PFSK-1 (cell line): ENCODE measurements around the gene TUBA4B.

Experiments
- FOXP2 ChIP-seq: optimal IDR thresholded peaks from 2 replicates; pipeline ENCODE3; 2011; ENCODE audit warnings: borderline replicate concordance, control low read depth, inconsistent platforms; ENCODE audit not compliant: insufficient read depth; ENCODE audit errors: extremely low read length, extremely low read depth
- POLR2AphosphoS5 ChIP-seq: IDR thresholded peaks from 2 replicates; pipeline ENCODE4 v1.6.1; 2012; ENCODE audit warnings: low read depth, mild to moderate bottlenecking, control low read depth, low read length, moderate library complexity
- REST ChIP-seq, 2 experiments: IDR thresholded peaks; 2 replicates each; pipeline versions ENCODE4 v1.6.1 to v1.8.0; 2011 to 2012; ENCODE audit warnings: low read depth in 2 of 2, low read length in 2 of 2, control low read depth in 1 of 2, inconsistent platforms in 1 of 2, mild to moderate bottlenecking in 1 of 2, moderate library complexity in 1 of 2; ENCODE audit not compliant: insufficient read depth in 1 of 2
- SIN3A ChIP-seq: IDR thresholded peaks from 2 replicates; pipeline ENCODE4 v1.6.1; 2012; ENCODE audit warnings: mild to moderate bottlenecking, low read length, moderate library complexity, borderline replicate concordance; ENCODE audit not compliant: insufficient read depth
- TAF1 ChIP-seq: IDR thresholded peaks from 2 replicates; pipeline ENCODE4 v1.6.1; 2012; ENCODE audit warnings: low read length, control low read depth, borderline replicate concordance; ENCODE audit not compliant: insufficient read depth

DNA sequence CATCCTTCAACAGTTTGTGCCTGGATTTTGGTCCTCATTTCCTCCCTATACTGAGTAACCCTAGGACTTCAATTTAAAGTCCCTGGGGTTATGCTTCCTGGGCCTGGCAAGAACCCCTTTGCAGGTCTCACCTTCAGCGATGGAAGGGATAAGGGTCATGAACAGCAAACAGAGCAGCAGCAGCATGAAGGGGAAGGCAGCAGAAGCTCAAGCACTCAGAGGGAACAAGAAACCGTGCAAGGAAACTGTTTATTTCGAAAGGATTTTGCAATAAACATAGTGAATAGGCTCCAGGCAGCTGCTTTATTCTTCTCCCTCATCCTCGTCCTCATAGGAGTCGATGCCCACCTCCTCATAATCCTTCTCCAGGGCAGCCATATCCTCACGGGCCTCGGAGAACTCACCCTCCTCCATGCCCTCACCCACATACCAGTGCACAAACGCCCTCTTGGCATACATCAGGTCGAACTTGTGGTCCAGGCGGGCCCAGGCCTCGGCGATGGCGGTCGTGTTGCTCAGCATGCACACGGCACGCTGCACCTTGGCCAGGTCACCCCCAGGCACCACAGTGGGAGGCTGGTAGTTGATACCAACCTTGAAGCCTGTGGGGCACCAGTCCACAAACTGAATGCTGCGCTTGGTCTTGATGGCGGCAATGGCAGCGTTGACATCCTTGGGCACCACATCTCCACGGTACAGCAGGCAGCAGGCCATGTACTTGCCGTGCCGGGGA is 2.8 kb upstream of the TUBA4B start:
- TF ChIP-seq REST (IDR thresholded peaks at IDR 0.05; ENCODE audit: insufficient read depth in 1 of 2, low read depth in 2 of 2, low read length in 2 of 2) (no peak), SIN3A (no peak), POLR2AphosphoS5 (no peak), TAF1 (no peak), FOXP2 (no peak)
